Right renal pelvis (tissue), 4 donors: Measurements from ENCODE around the gene DNAJC25. TPM values are rescaled to one million over a fixed set of nuclear protein-coding genes. Genes with fewer than 3 reads are reported as not detected.
A peak's percentile ranks its signal among the peaks of the same experiment; 100 is the strongest.

ENCODE experiments used
- DNase-seq, 4 donors: peaks; one replicate each; pipeline ENCODE4 v3.0.0-alpha.2; 2013; ENCODE audit warnings: low read depth in 4 of 4, low spot score in 3 of 4, missing footprints in 1 of 4
- polyA plus RNA-seq, 4 donors: library from polyadenylated mRNA; unstranded; fragments of 120-200 nt; gene quantifications; one replicate each; pipeline ENCODE4 v1.2.1, GENCODE V29; 2013; ENCODE audit not compliant: insufficient read length in 4 of 4

The DNAJC25 gene
- polyA plus RNA-seq, 4 donors, result 15.5 to 18.0 (median 16.6) TPM

- no peak for DNase-seq
These were observed 8.5 kb upstream of the DNAJC25 start for GRCh38 chr9:111622626-111623025.

GRCh38 chr9:111627260-111627963 lies 3.7 kb upstream of the DNAJC25 start:
- no peak for DNase-seq

GRCh38 chr9:111628411-111628810 lies 2.7 kb upstream of the DNAJC25 start:
- no peak for DNase-seq

GRCh38 chr9:111630182-111630963 lies 761 bp upstream of the DNAJC25 start:
- DNase-seq, result no peak

- DNase-seq, result no peak
These were observed 245 bp upstream of the DNAJC25 start for GRCh38 chr9:111630964-111631213.

GRCh38 chr9:111632060-111632459 lies 926 bp downstream of the DNAJC25 start:
- no peak for DNase-seq

GRCh38 chr9:111632695-111633388 lies 1.7 kb downstream of the DNAJC25 start:
- no peak for DNase-seq

- DNase-seq, result no peak
These were observed 2.2 kb downstream of the DNAJC25 start for GRCh38 chr9:111633389-111633736.

- no peak for DNase-seq
These were observed 3.7 kb downstream of the DNAJC25 start for GRCh38 chr9:111634860-111635259.

GRCh38 chr9:111637421-111637950 lies 6.4 kb downstream of the DNAJC25 start:
- no peak for DNase-seq

GRCh38 chr9:111644195-111644772 lies 13.2 kb downstream of the DNAJC25 start:
- DNase-seq, result no peak

- DNase-seq, result no peak
These were observed 14.7 kb downstream of the DNAJC25 start for GRCh38 chr9:111645806-111646205.

- DNase-seq, result no peak
These were observed 15.3 kb downstream of the DNAJC25 start for GRCh38 chr9:111646417-111646816.

GRCh38 chr9:111648066-111648465 lies 16.9 kb downstream of the DNAJC25 start:
- DNase-seq, result no peak

- DNase-seq, result no peak
These were observed 17.9 kb downstream of the DNAJC25 start for GRCh38 chr9:111649016-111649415.

GRCh38 chr9:111657051-111657450 lies 25.9 kb downstream of the DNAJC25 start:
- DNase-seq, result no peak

- no peak for DNase-seq
These were observed 27.8 kb downstream of the DNAJC25 start for GRCh38 chr9:111658943-111659342.

GRCh38 chr9:111659691-111660090 lies 28.6 kb downstream of the DNAJC25 start:
- no peak for DNase-seq

- DNase-seq, result peak in 3 of 4 donors; percentile 28 to 54 (median 49)
These were observed 30.1 kb downstream of the DNAJC25 start, which contains the start of gene GNG10 for GRCh38 chr9:111661150-111661801. GNG10 (plus strand) TSS chr9:111661605; CDS start chr9:111661635, 30 bp downstream.

- DNase-seq, result peak in 2 of 4 donors; percentile 11 to 32
These were observed 30.8 kb downstream of the DNAJC25 start for GRCh38 chr9:111661802-111662521.
